HCT116 (cell line): ENCODE data around the gene SLC4A5. TPM values are rescaled to one million over a fixed set of nuclear protein-coding genes. Genes with fewer than 3 reads are reported as not detected.
"Not testable (repeated sequence)": the region's sequence is repeated elsewhere in the genome, so short reads cannot be mapped to it uniquely, and the experiment has no call there.

Source experiments
- ATAC-seq: fragments of 200-7000 bp; cut with Tn5 transposase; 2 replicates; pipeline ENCODE4 v1.9.1; 2020; ENCODE audit warnings: mild to moderate bottlenecking, moderate library complexity
- BruUV-seq: library from RNA; stranded (reverse); fragments of 400-500 nt; replicated peaks from 2 replicates; lab custom pipeline; 2021; lab: Mats Ljungman, UMichigan
- CTCF ChIA-PET: fragments of 300-600 bp; sonication (Branson Sonifier 250); formaldehyde crosslinking; loops from one replicate; lab custom pipeline; 2021; ENCODE audit warnings: antibody characterized with exemption; lab: Charles Lee
- POLR2A ChIA-PET: fragments of 300-600, 350-600 bp; sonication (Branson Sonifier 250); formaldehyde crosslinking; loops from one replicate; lab custom pipeline; 2021; ENCODE audit warnings: antibody characterized with exemption; lab: Charles Lee
- RAD21 ChIA-PET, 2 experiments: fragments of 300-600 bp; sonication (Branson Sonifier 250); formaldehyde crosslinking; loops; one replicate each; lab custom pipeline; 2023; ENCODE audit warnings: low total read pairs in 2 of 2; ENCODE audit not compliant: uncharacterized antibody in 2 of 2, unreplicated experiment in 2 of 2, low non-redundant PET in 1 of 2; lab: Charles Lee
- DNase-seq: peaks from one replicate; pipeline ENCODE4 v3.0.0-alpha.2; 2010; ENCODE audit warnings: low read depth, low spot score
- H2AFZ ChIP-seq: fragments of 200-600 bp; shearing (Covaris generic), sonication (generic); 2 replicates; pipeline ENCODE4 v1.6.1; 2017; ENCODE audit warnings: low read depth, mixed run types, mixed read lengths, antibody characterized with exemption, low read length; ENCODE audit not compliant: poor library complexity, severe bottlenecking
- H3K27ac ChIP-seq: 2 replicates; pipeline ENCODE4 v1.5.1; 2012; ENCODE audit warnings: low read depth, low read length
- H3K27me3 ChIP-seq: fragments of 200-600 bp; sonication (generic); 2 replicates; pipeline ENCODE4 v1.6.1; 2016; ENCODE audit warnings: mixed run types, low read length, mixed read lengths; ENCODE audit not compliant: insufficient read depth
- H3K36me3 ChIP-seq, 2 experiments: fragments of 200-500 bp in 1 of 2; fragments of 200-600 bp in 1 of 2; sonication (Bioruptor generic) in 1 of 2; sonication (generic) in 1 of 2; 2 replicates each; pipeline versions ENCODE4 v1.5.1 to v1.6.1; 2014 to 2016; ENCODE audit warnings: low read length in 2 of 2, inconsistent platforms in 1 of 2, mixed read lengths in 1 of 2, mixed run types in 1 of 2; ENCODE audit not compliant: insufficient read depth in 2 of 2, control insufficient read depth in 1 of 2
- H3K4me1 ChIP-seq, 2 experiments: fragments of 200-600 bp in 1 of 2; sonication (generic) in 1 of 2; 2 replicates each; pipeline versions ENCODE4 v1.5.1 to v1.6.1; 2012 to 2017; ENCODE audit warnings: low read length in 2 of 2, inconsistent platforms in 1 of 2, mild to moderate bottlenecking in 1 of 2, mixed read lengths in 1 of 2, mixed run types in 1 of 2, moderate library complexity in 1 of 2; ENCODE audit not compliant: insufficient read depth in 2 of 2, control insufficient read depth in 1 of 2
- H3K4me2 ChIP-seq: fragments of 200-600 bp; sonication (generic); 2 replicates; pipeline ENCODE4 v1.6.1; 2017; ENCODE audit warnings: mixed run types, low read length, mixed read lengths
- H3K4me3 ChIP-seq, 2 experiments: fragments of 200-600 bp in 1 of 2; sonication (generic) in 1 of 2; replicated peaks in 1 of 2; 2 replicates each; pipeline ENCODE4 v1.5.1; 2011 to 2016; ENCODE audit warnings: low read length in 2 of 2, control low read depth in 1 of 2, low read depth in 1 of 2, mild to moderate bottlenecking in 1 of 2, mixed read lengths in 1 of 2, mixed run types in 1 of 2
- H3K79me2 ChIP-seq: fragments of 200-600 bp; sonication (generic); 2 replicates; pipeline ENCODE4 v1.6.1; 2017; ENCODE audit warnings: mild to moderate bottlenecking, mixed run types, low read length, moderate library complexity, mixed read lengths; ENCODE audit not compliant: insufficient read depth
- H3K9ac ChIP-seq: fragments of 200-600 bp; sonication (generic); 2 replicates; pipeline ENCODE4 v1.6.1; 2016; ENCODE audit warnings: low read length, mixed read lengths
- H3K9me2 ChIP-seq: fragments of 200-600 bp; sonication (generic), shearing (Covaris generic); 2 replicates; pipeline ENCODE4 v1.6.1; 2017; ENCODE audit warnings: mixed run types, mild to moderate bottlenecking, moderate library complexity; ENCODE audit not compliant: insufficient read depth
- H3K9me3 ChIP-seq, 2 experiments: fragments of 200-500 bp in 1 of 2; fragments of 200-600 bp in 1 of 2; sonication (Bioruptor generic) in 1 of 2; sonication (generic) in 1 of 2; 2 replicates each; pipeline ENCODE4 v1.6.1; 2014 to 2017; ENCODE audit warnings: low read length in 2 of 2, mixed read lengths in 2 of 2, inconsistent platforms in 1 of 2, low read depth in 1 of 2, mild to moderate bottlenecking in 1 of 2, mixed run types in 1 of 2, moderate library complexity in 1 of 2; ENCODE audit not compliant: control insufficient read depth in 1 of 2, insufficient read depth in 1 of 2
- H4K20me1 ChIP-seq: fragments of 200-600 bp; sonication (generic), shearing (Covaris generic); 2 replicates; pipeline ENCODE4 v1.6.1; 2017; ENCODE audit warnings: mixed run types, mild to moderate bottlenecking, moderate library complexity; ENCODE audit not compliant: insufficient read depth
- CTCF ChIP-seq, 3 experiments: fragments of 200-600 bp in 1 of 3; sonication (generic) in 1 of 3; IDR thresholded peaks in 2 of 3; conservative IDR thresholded peaks in 1 of 3; 2 replicates each; pipeline ENCODE4 v1.5.1; 2012 to 2017; ENCODE audit warnings: low read depth in 2 of 3, low read length in 2 of 3, antibody characterized with exemption in 1 of 3, borderline replicate concordance in 1 of 3, control low read depth in 1 of 3, mild to moderate bottlenecking in 1 of 3, mixed read lengths in 1 of 3, mixed run types in 1 of 3, moderate library complexity in 1 of 3; ENCODE audit not compliant: insufficient read depth in 1 of 3
- ELF1 ChIP-seq: IDR thresholded peaks from 2 replicates; pipeline ENCODE4 v1.6.1; 2012; ENCODE audit warnings: low read depth, borderline replicate concordance
- EZH2 ChIP-seq: fragments of 200-600 bp; sonication (generic); IDR thresholded peaks from 2 replicates; pipeline ENCODE4 v1.6.1; 2017; ENCODE audit warnings: antibody characterized with exemption, mixed run types
- EZH2phosphoT487 ChIP-seq: fragments of 200-600 bp; IDR thresholded peaks from 2 replicates; pipeline ENCODE4 v1.6.1; 2018; ENCODE audit warnings: antibody characterized with exemption, borderline replicate concordance
- JUND ChIP-seq: IDR thresholded peaks from 2 replicates; pipeline ENCODE4 v1.6.1; 2012
- MAX ChIP-seq: IDR thresholded peaks from 2 replicates; pipeline ENCODE4 v1.6.1; 2012
- RAD21 ChIP-seq: IDR thresholded peaks from 2 replicates; pipeline ENCODE4 v1.6.1; 2012; ENCODE audit warnings: low read depth, mild to moderate bottlenecking
- REST ChIP-seq: IDR thresholded peaks from 2 replicates; pipeline ENCODE4 v1.6.1; 2012; ENCODE audit warnings: low read depth
- SIN3A ChIP-seq: IDR thresholded peaks from 2 replicates; pipeline ENCODE4 v1.6.1; 2012; ENCODE audit warnings: low read depth
- SRF ChIP-seq: IDR thresholded peaks from 2 replicates; pipeline ENCODE4 v1.6.1; 2012; ENCODE audit warnings: low read depth
- TCF7L2 ChIP-seq: IDR thresholded peaks from 2 replicates; pipeline ENCODE4 v1.7.0; 2011; ENCODE audit warnings: borderline replicate concordance, inconsistent platforms; ENCODE audit not compliant: insufficient read depth, insufficient read length; ENCODE audit errors: extremely low read depth
- ZFX ChIP-seq: fragments of 450-650 bp; IDR thresholded peaks from 2 replicates; pipeline ENCODE4 v1.6.1; 2017
- intact Hi-C: fragments of 100-400 bp; cut with micrococcal nuclease; formaldehyde crosslinking; loops from 2 replicates; pipeline ENCODE4 v1.10.0; 2022
- total RNA-seq: library from RNA; stranded (reverse); gene quantifications from one replicate; pipeline ENCODE4 v1.2.1, GENCODE V29; 2021; ENCODE audit not compliant: unreplicated experiment

The SLC4A5 gene
- total RNA-seq, 1 experiment from 2014 or later = 0.91 TPM

GRCh38 chr2:74188018-74188601 lies 155.1 kb downstream of the SLC4A5 start (continued):
- no peak for TF ChIP-seq MAX
- no peak for TF ChIP-seq JUND
- no peak for TF ChIP-seq CTCF (IDR thresholded peaks at IDR 0.05 in 2 of 3, conservative IDR thresholded peaks at IDR 0.05 in 1 of 3; ENCODE audit: borderline replicate concordance in 1 of 3, insufficient read depth in 1 of 3, low read depth in 2 of 3, low read length in 2 of 3)

GRCh38 chr2:74186706-74187105 lies 156.5 kb downstream of the SLC4A5 start:
- intact Hi-C loops, H3K79me2 ChIP-seq, POLR2A ChIA-PET: not testable (repeated sequence)

GRCh38 chr2:74186038-74186437 lies 157.2 kb downstream of the SLC4A5 start:
- no peaks in the 10 kb centered on the region for H3K36me3 ChIP-seq
- POLR2A ChIA-PET = no interaction called here
- no peaks in the 10 kb centered on the region for H3K79me2 ChIP-seq
- H3K27ac ChIP-seq = no peak overlapping the region
- intact Hi-C loops = no loop called here
- no peaks in the 10 kb centered on the region for H3K27me3 ChIP-seq
- no peak for ATAC-seq
- no peak overlapping the region for H3K9ac ChIP-seq
- no peaks in the 10 kb centered on the region for H4K20me1 ChIP-seq
- BruUV-seq = no TSS peak
- no peak overlapping the region for H2AFZ ChIP-seq
- RAD21 ChIA-PET = no interaction called here
- CTCF ChIA-PET = no interaction called here
- no peak overlapping the region for H3K4me2 ChIP-seq
- H3K4me3 ChIP-seq = no peak overlapping the region
- H3K4me1 ChIP-seq = peaks cover 12 to 18% of the 10 kb centered on the region in 2 experiments
- no peaks in the 10 kb centered on the region for H3K9me2 ChIP-seq
- H3K9me3 ChIP-seq = no peaks in the 10 kb centered on the region
- DNase-seq = no peak
- TF ChIP-seq ZFX (no peak), MAX (no peak), EZH2phosphoT487 (no peak), REST (no peak), EZH2 (no peak), RAD21 (no peak), SIN3A (no peak), SRF (no peak), TCF7L2 (no peak), ELF1 (no peak)

More at GRCh38 chr2:74186706-74187105, 156.5 kb downstream of the SLC4A5 start:
- H3K9me2 ChIP-seq, RAD21 ChIA-PET, ATAC-seq, H3K36me3 ChIP-seq, H3K27me3 ChIP-seq, H3K27ac ChIP-seq, H3K4me3 ChIP-seq, BruUV-seq, CTCF ChIA-PET, H4K20me1 ChIP-seq, H3K9me3 ChIP-seq, H3K4me2 ChIP-seq, H3K9ac ChIP-seq, H2AFZ ChIP-seq, DNase-seq: not testable (repeated sequence)
- peaks cover 12 to 17% of the 10 kb centered on the region in 2 experiments for H3K4me1 ChIP-seq
